Activated CD4-positive, alpha-beta T cell treated with anti-CD3 and anti-CD28 coated beads, Interleukin-2, Interleukin-4, amounts not matched to agents 100 ng/mL and 50 ng/mL, durations not matched to agents 16 hours and 8 hours (primary cell): ENCODE results near the gene KCNN1.
A peak's percentile ranks its signal among the peaks of the same experiment; 100 is the strongest.
"Not testable (repeated sequence)": the region's sequence is repeated elsewhere in the genome, so short reads cannot be mapped to it uniquely, and the experiment has no call there.

Experiments used
- DNase-seq: peaks from one replicate; pipeline ENCODE4 v3.0.0-alpha.2; 2020; ENCODE audit warnings: low spot score

KCNN1 gene

GRCh38 chr19:18031401-18031800, 64.5 kb downstream of the KCNN1 start:
- DNase-seq = not testable (repeated sequence)

- DNase-seq = not testable (repeated sequence)
These were observed 65.2 kb downstream of the KCNN1 start for GRCh38 chr19:18032102-18032501.

GRCh38 chr19:18041054-18041453, 74.1 kb downstream of the KCNN1 start:
- no peak for DNase-seq

- no peak for DNase-seq
These were observed 76.8 kb downstream of the KCNN1 start for GRCh38 chr19:18043676-18044075.

- DNase-seq = peak; percentile 96
These were observed 78.0 kb downstream of the KCNN1 start for GRCh38 chr19:18044825-18045304.

- no peak for DNase-seq
These were observed 78.6 kb downstream of the KCNN1 start for GRCh38 chr19:18045307-18046050.

- DNase-seq = no peak
These were observed 79.3 kb downstream of the KCNN1 start for GRCh38 chr19:18046059-18046718.

- DNase-seq = no peak
These were observed 82.5 kb downstream of the KCNN1 start for GRCh38 chr19:18049385-18049784.
